Keratinocyte (primary cell): ENCODE results near the gene MAP7D3. TPM values are rescaled to one million over a fixed set of nuclear protein-coding genes. Genes with fewer than 3 reads are reported as not detected.

ENCODE experiments used
- DNase-seq: peaks from one replicate; pipeline ENCODE4 v3.0.0-alpha.2; 2011; ENCODE audit warnings: low read depth, missing footprints, low spot score
- FAIRE-seq: peaks from 2 replicates; lab custom pipeline; 2011; peaks lifted over from hg19 to GRCh38; lab: Jason Lieb, UNC
- H2AFZ ChIP-seq: 2 replicates; pipeline ENCODE4 v1.6.0; 2012; ENCODE audit warnings: low read length, control low read depth, inconsistent platforms; ENCODE audit not compliant: control insufficient read depth
- H3K27ac ChIP-seq: 2 replicates; pipeline ENCODE4 v1.5.1; 2011; ENCODE audit warnings: low read length; ENCODE audit not compliant: control insufficient read depth, insufficient read depth
- H3K27me3 ChIP-seq: 3 replicates; pipeline ENCODE4 v1.6.0; 2011; ENCODE audit warnings: low read length; ENCODE audit not compliant: control insufficient read depth, insufficient read depth; ENCODE audit errors: extremely low read depth
- H3K36me3 ChIP-seq, 2 experiments: 2 replicates in 1 of 2; 3 replicates in 1 of 2; pipeline ENCODE4 v1.5.1; 2011; ENCODE audit warnings: low read length in 2 of 2, mild to moderate bottlenecking in 1 of 2; ENCODE audit not compliant: control insufficient read depth in 2 of 2, insufficient read depth in 2 of 2; ENCODE audit errors: extremely low read depth in 1 of 2
- H3K4me1 ChIP-seq: 3 replicates; pipeline ENCODE4 v1.5.1; 2011; ENCODE audit warnings: low read length; ENCODE audit not compliant: control insufficient read depth, insufficient read depth; ENCODE audit errors: extremely low read depth
- H3K4me2 ChIP-seq: 3 replicates; pipeline ENCODE4 v1.6.0; 2011; ENCODE audit warnings: low read depth, low read length; ENCODE audit not compliant: control insufficient read depth, insufficient read depth; ENCODE audit errors: extremely low read depth
- H3K4me3 ChIP-seq, 3 experiments: fragments of 200-600 bp in 1 of 3; sonication (generic) in 1 of 3; 2 replicates in 2 of 3; 3 replicates in 1 of 3; pipeline ENCODE4 v1.5.1; 2011 to 2016; ENCODE audit warnings: low read length in 3 of 3, mild to moderate bottlenecking in 3 of 3, control low read depth in 2 of 3, inconsistent platforms in 1 of 3, low read depth in 1 of 3, mixed read lengths in 1 of 3, mixed run types in 1 of 3, moderate library complexity in 1 of 3; ENCODE audit not compliant: control insufficient read depth in 2 of 3, insufficient read depth in 2 of 3; ENCODE audit errors: extremely low read depth in 1 of 3
- H3K79me2 ChIP-seq: 2 replicates; pipeline ENCODE4 v1.6.0; 2012; ENCODE audit warnings: low read length; ENCODE audit not compliant: control insufficient read depth, insufficient read depth
- H3K9ac ChIP-seq: 3 replicates; pipeline ENCODE4 v1.6.0; 2011; ENCODE audit warnings: low read length; ENCODE audit not compliant: control insufficient read depth, insufficient read depth; ENCODE audit errors: extremely low read depth
- H3K9me1 ChIP-seq: 3 replicates; pipeline ENCODE4 v1.6.0; 2011; ENCODE audit warnings: low read length; ENCODE audit not compliant: control insufficient read depth, insufficient read depth; ENCODE audit errors: extremely low read depth
- H3K9me3 ChIP-seq: 2 replicates; pipeline ENCODE4 v1.5.1; 2012; ENCODE audit warnings: low read depth, low read length; ENCODE audit not compliant: control insufficient read depth
- H4K20me1 ChIP-seq: 3 replicates; pipeline ENCODE4 v1.6.0; 2011; ENCODE audit warnings: low read length; ENCODE audit not compliant: control insufficient read depth, insufficient read depth; ENCODE audit errors: extremely low read depth
- CTCF ChIP-seq, 3 experiments: IDR thresholded peaks in 1 of 3; conservative IDR thresholded peaks in 1 of 3; optimal IDR thresholded peaks in 1 of 3; 2 replicates in 2 of 3; 3 replicates in 1 of 3; pipeline versions ENCODE3 to v1.5.1; 2011; ENCODE audit warnings: low read length in 3 of 3, mild to moderate bottlenecking in 3 of 3, moderate library complexity in 2 of 3, control low read depth in 1 of 3, inconsistent platforms in 1 of 3; ENCODE audit not compliant: insufficient read depth in 2 of 3; ENCODE audit errors: extremely low read depth in 1 of 3
- EZH2 ChIP-seq: IDR thresholded peaks from one replicate; pipeline ENCODE4 v1.6.1; 2012; ENCODE audit warnings: inconsistent platforms, mild to moderate bottlenecking, low read length, moderate library complexity
- dilution Hi-C: fragments of 300-500 bp; cut with MboI; formaldehyde crosslinking; loops from one replicate; pipeline ENCODE4 v1.7.0; 2020; ENCODE audit warnings: low sequenced_read_pairs; ENCODE audit not compliant: extremely low pct_ligation_motif_present
- polyA plus RNA-seq, 5 experiments: library from polyadenylated mRNA; depleted of rRNA in 3 of 5; stranded (reverse) in 3 of 5; stranded (forward) in 1 of 5; unstranded in 1 of 5; fragments of >200 nt; gene quantifications; 1 replicate in 1 of 5; 2 replicates in 3 of 5; 3 replicates in 1 of 5; pipeline versions ENCODE4 v1.2.1 to v1.2.3, GENCODE V29; 2011 to 2012; ENCODE audit warnings: missing spikeins in 2 of 5, low read depth in 1 of 5, low replicate concordance in 1 of 5

MAP7D3 gene
- polyA plus RNA-seq, 1 donor (not counting 4 experiments of a cell fraction or from before 2014, with no cell fraction given): 13.6 TPM

GRCh38 chrX:136202889-136203288 is 48.3 kb downstream of the MAP7D3 start:
- dilution Hi-C loops: no loop called here
- no peak overlapping the region for H2AFZ ChIP-seq
- FAIRE-seq (no peak), DNase-seq (no peak)
- no peaks in the 10 kb centered on the region for H3K9me1 ChIP-seq
- peaks cover 3% of the 10 kb centered on the region for H3K79me2 ChIP-seq
- H3K27ac ChIP-seq: no peak overlapping the region
- H3K36me3 ChIP-seq: peaks cover 0 to 1% of the 10 kb centered on the region in 2 experiments
- no peaks in the 10 kb centered on the region for H4K20me1 ChIP-seq
- no peak overlapping the region for H3K9ac ChIP-seq
- H3K4me1 ChIP-seq: peaks cover 4% of the 10 kb centered on the region
- no peak for TF ChIP-seq EZH2
- no peak for TF ChIP-seq CTCF (optimal IDR thresholded peaks at IDR 0.05 in 1 of 3, IDR thresholded peaks at IDR 0.05 in 1 of 3, conservative IDR thresholded peaks at IDR 0.05 in 1 of 3; ENCODE audit: extremely low read depth in 1 of 3, insufficient read depth in 2 of 3, low read length in 3 of 3)
- H3K27me3 ChIP-seq: no peaks in the 10 kb centered on the region
- no peaks in the 10 kb centered on the region for H3K9me3 ChIP-seq
- no peak overlapping the region for H3K4me3 ChIP-seq
- H3K4me2 ChIP-seq: no peak overlapping the region

DNA sequence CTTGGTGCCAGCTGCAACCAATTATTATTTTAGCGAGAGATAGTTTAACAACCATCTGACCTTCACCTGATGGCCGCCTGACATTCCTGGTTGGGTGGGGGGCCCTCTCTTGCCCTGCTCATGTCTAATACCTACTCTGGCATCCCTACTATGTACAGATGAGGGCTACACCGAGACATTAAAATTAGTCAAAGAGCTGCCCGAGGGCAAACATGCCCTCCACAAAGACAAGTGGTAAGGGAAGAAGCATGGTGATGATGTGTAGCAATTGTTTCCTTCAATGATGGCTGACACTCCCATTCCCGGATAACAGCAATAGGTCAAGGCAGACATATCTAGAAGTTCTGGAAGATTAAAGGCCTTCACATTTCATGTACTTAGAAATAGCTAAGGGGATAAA is 49.6 kb downstream of the MAP7D3 start:
- FAIRE-seq (no peak), DNase-seq (no peak)
- H3K27me3 ChIP-seq: no peaks in the 10 kb centered on the region
- H3K4me3 ChIP-seq: no peak overlapping the region
- no peaks in the 10 kb centered on the region for H4K20me1 ChIP-seq
- no peak overlapping the region for H2AFZ ChIP-seq
- H3K9me3 ChIP-seq: no peaks in the 10 kb centered on the region
- dilution Hi-C loops: no loop called here
- no peaks in the 10 kb centered on the region for H3K36me3 ChIP-seq
- no peak overlapping the region for H3K27ac ChIP-seq
- no peaks in the 10 kb centered on the region for H3K9me1 ChIP-seq
- peaks cover 3% of the 10 kb centered on the region for H3K79me2 ChIP-seq
- TF ChIP-seq CTCF (optimal IDR thresholded peaks at IDR 0.05 in 1 of 3, IDR thresholded peaks at IDR 0.05 in 1 of 3, conservative IDR thresholded peaks at IDR 0.05 in 1 of 3; ENCODE audit: extremely low read depth in 1 of 3, insufficient read depth in 2 of 3, low read length in 3 of 3) (no peak), EZH2 (no peak)
- no peak overlapping the region for H3K4me2 ChIP-seq
- H3K9ac ChIP-seq: no peak overlapping the region
- peaks cover 4% of the 10 kb centered on the region for H3K4me1 ChIP-seq
